K562 (cell line): Measurements from ENCODE around the gene IL3RA. TPM values are rescaled to one million over a fixed set of nuclear protein-coding genes. Genes with fewer than 3 reads are reported as not detected.

Source experiments
- ELF4 ChIP-seq: fragments of 450-650 bp; formaldehyde crosslinking; IDR thresholded peaks from 2 replicates; pipeline ENCODE4 v1.4.0; 2022; ENCODE audit warnings: missing genetic modification characterization
- EP400 ChIP-seq: fragments of 450-650 bp; IDR thresholded peaks from 2 replicates; pipeline ENCODE4 v1.6.1; 2017; ENCODE audit warnings: antibody characterized with exemption, mild to moderate bottlenecking, moderate library complexity
- GTF2E2 ChIP-seq: fragments of 200-800 bp; sonication (Bioruptor generic); IDR thresholded peaks from 2 replicates; pipeline ENCODE4 v1.6.1; 2016; ENCODE audit warnings: missing genetic modification characterization, missing compliant biosample characterization
- HBP1 ChIP-seq: fragments of 450-650 bp; formaldehyde crosslinking; IDR thresholded peaks from 2 replicates; pipeline ENCODE4 v1.4.0; 2022; ENCODE audit warnings: missing genetic modification characterization
- HDAC2 ChIP-seq: fragments of 450-650 bp; IDR thresholded peaks from 2 replicates; pipeline ENCODE4 v1.6.1; 2016; ENCODE audit warnings: mild to moderate bottlenecking
- HNRNPL ChIP-seq: fragments of 200-400 bp; formaldehyde crosslinking; IDR thresholded peaks from 2 replicates; pipeline ENCODE4 v1.6.1; 2017; ENCODE audit warnings: low read depth, mild to moderate bottlenecking, low read length
- KLF1 ChIP-seq: fragments of 450-650 bp; IDR thresholded peaks from 2 replicates; pipeline ENCODE4 v1.6.1; 2016; ENCODE audit warnings: missing genetic modification characterization, missing compliant biosample characterization
- LCOR ChIP-seq: sonication (generic); formaldehyde crosslinking; IDR thresholded peaks from 2 replicates; pipeline ENCODE4 v1.8.0; 2022; ENCODE audit warnings: mild to moderate bottlenecking, missing genetic modification reagents
- MEIS2 ChIP-seq: fragments of 450-650 bp; IDR thresholded peaks from 2 replicates; pipeline ENCODE4 v1.6.1; 2014; ENCODE audit warnings: mild to moderate bottlenecking; ENCODE audit not compliant: partially characterized antibody
- NRF1 ChIP-seq, 2 experiments: fragments of 450-650 bp; IDR thresholded peaks in 1 of 2; conservative IDR thresholded peaks in 1 of 2; 2 replicates each; pipeline ENCODE4 v1.6.1; 2014; ENCODE audit warnings: mild to moderate bottlenecking in 2 of 2
- PML ChIP-seq: IDR thresholded peaks from 2 replicates; pipeline ENCODE4 v1.6.1; 2012; ENCODE audit warnings: low read length, inconsistent platforms
- SAFB ChIP-seq: fragments of 200-400 bp; formaldehyde crosslinking; IDR thresholded peaks from 2 replicates; pipeline ENCODE4 v1.6.1; 2017; ENCODE audit warnings: low read depth, low read length, borderline replicate concordance
- SAP30 ChIP-seq: fragments of 200-600 bp; sonication (generic); IDR thresholded peaks from 2 replicates; pipeline ENCODE4 v1.6.1; 2012; ENCODE audit warnings: borderline replicate concordance, low read depth, mild to moderate bottlenecking, moderate library complexity, low read length, control low read depth, inconsistent platforms; ENCODE audit not compliant: insufficient read depth, poor library complexity, severe bottlenecking
- SMARCE1 ChIP-seq: fragments of 450-650 bp; IDR thresholded peaks from 2 replicates; pipeline ENCODE4 v1.7.1; 2016; ENCODE audit warnings: mild to moderate bottlenecking
- TBP ChIP-seq: optimal IDR thresholded peaks from 2 replicates; pipeline ENCODE3; 2011; ENCODE audit warnings: low read depth, low read length, improper control_type of control experiment
- TCF7 ChIP-seq: sonication (generic); IDR thresholded peaks from 2 replicates; pipeline ENCODE4 v1.6.1; 2016; ENCODE audit warnings: antibody characterized with exemption, borderline replicate concordance
- ZFX ChIP-seq: sonication (generic); formaldehyde crosslinking; IDR thresholded peaks from 2 replicates; pipeline ENCODE4 v1.8.0; 2022; ENCODE audit warnings: mild to moderate bottlenecking, missing genetic modification reagents, moderate library complexity
- ZHX1 ChIP-seq: fragments of 150-350 bp; conservative IDR thresholded peaks from 2 replicates; pipeline ENCODE4 v1.6.1; 2014; ENCODE audit warnings: low read length
- ZNF511 ChIP-seq: sonication (generic); formaldehyde crosslinking; IDR thresholded peaks from 2 replicates; pipeline ENCODE4 v1.8.0; 2022; ENCODE audit warnings: mild to moderate bottlenecking, missing genetic modification reagents
- polyA plus RNA-seq, 8 experiments: library from polyadenylated mRNA; depleted of rRNA in 4 of 8; stranded (reverse) in 5 of 8; unstranded in 3 of 8; fragments of >200 nt; fragmentation: Nextera tagmentation in 2 of 8; fragmentation: Illumina TruSeq in 1 of 8; extraction: Ambion mirVana in 2 of 8; extraction: Trizol in 1 of 8; gene quantifications; 2 replicates each; pipeline versions ENCODE4 v1.2.1 to v1.2.3, GENCODE V29; 2011 to 2014; ENCODE audit warnings: inconsistent platforms in 1 of 8, missing spikeins in 1 of 8
- total RNA-seq, 7 experiments: library from RNA; depleted of rRNA in 6 of 7; stranded (reverse); fragments of >200 nt in 6 of 7; fragmentation: Illumina TruSeq in 2 of 7; extraction: Trizol in 2 of 7; gene quantifications; 2 replicates each; pipeline versions ENCODE4 v1.2.1 to v1.2.3, GENCODE V29; 2011 to 2021; ENCODE audit warnings: low replicate concordance in 1 of 7
- TF ChIP-seq, protein P1 (sequence below): sonication (generic); formaldehyde crosslinking; IDR thresholded peaks from 2 replicates; pipeline ENCODE4 v1.9.0; 2022; ENCODE audit warnings: mild to moderate bottlenecking, missing genetic modification reagents
- TF ChIP-seq, protein P2 (sequence below): IDR thresholded peaks from 2 replicates; pipeline ENCODE4 v1.6.1; 2014; ENCODE audit warnings: antibody characterized with exemption

The IL3RA gene
- total and polyA plus RNA-seq, 9 of the 15 experiments (the other 6 are each of a cell fraction or from before 2014, with no cell fraction given), result not detected

- TF ChIP-seq HBP1 (CRISPR knock-in tag) (peak; percentile 95), TBP (peak; percentile 87), TCF7 (no peak), KLF1 (tag) (peak; percentile 82), HNRNPL (peak; percentile 67; the same call in 1 of the 2 replicates), PML (peak; percentile 66; the same call in 1 of the 2 replicates), GTF2E2 (tag) (peak; percentile 43; the same call in 1 of the 2 replicates), NRF1 (conservative IDR thresholded peaks at IDR 0.05 in 1 of 2, IDR thresholded peaks at IDR 0.05 in 1 of 2) (peak; percentile 86 to 90), SAFB (0 out of 2 replicates have a peak, but pooled peaks have one; percentile 31), ZNF511 (peak; percentile 77; the same call in 1 of the 2 replicates), HDAC2 (peak; percentile 35; the same call in 1 of the 2 replicates), ELF4 (CRISPR knock-in tag) (0 out of 2 replicates have a peak, but pooled peaks have one; percentile 25), ZHX1 (no peak), MEIS2 (peak; percentile 42), EP400 (peak; percentile 93; the same call in 1 of the 2 replicates), LCOR (CRISPR knock-in tag) (peak; percentile 66; the same call in 1 of the 2 replicates), ZFX (CRISPR knock-in tag) (peak; percentile 60; the same call in 1 of the 2 replicates), SAP30 (peak; percentile 92), SMARCE1 (no peak)
- TF ChIP-seq, protein P1, sequence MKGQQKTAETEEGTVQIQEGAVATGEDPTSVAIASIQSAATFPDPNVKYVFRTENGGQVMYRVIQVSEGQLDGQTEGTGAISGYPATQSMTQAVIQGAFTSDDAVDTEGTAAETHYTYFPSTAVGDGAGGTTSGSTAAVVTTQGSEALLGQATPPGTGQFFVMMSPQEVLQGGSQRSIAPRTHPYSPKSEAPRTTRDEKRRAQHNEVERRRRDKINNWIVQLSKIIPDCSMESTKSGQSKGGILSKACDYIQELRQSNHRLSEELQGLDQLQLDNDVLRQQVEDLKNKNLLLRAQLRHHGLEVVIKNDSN (CRISPR knock-in tag), result peak; percentile 99
- TF ChIP-seq, protein P2, sequence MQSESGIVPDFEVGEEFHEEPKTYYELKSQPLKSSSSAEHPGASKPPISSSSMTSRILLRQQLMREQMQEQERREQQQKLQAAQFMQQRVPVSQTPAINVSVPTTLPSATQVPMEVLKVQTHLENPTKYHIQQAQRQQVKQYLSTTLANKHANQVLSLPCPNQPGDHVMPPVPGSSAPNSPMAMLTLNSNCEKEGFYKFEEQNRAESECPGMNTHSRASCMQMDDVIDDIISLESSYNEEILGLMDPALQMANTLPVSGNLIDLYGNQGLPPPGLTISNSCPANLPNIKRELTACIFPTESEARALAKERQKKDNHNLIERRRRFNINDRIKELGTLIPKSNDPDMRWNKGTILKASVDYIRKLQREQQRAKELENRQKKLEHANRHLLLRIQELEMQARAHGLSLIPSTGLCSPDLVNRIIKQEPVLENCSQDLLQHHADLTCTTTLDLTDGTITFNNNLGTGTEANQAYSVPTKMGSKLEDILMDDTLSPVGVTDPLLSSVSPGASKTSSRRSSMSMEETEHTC, result 0 out of 2 replicates have a peak, but pooled peaks have one; percentile 58
Observed at GRCh38 chrX:1391707-1392375, 55.3 kb downstream of the IL3RA start, which contains the start of gene SLC25A6 (continued).
